Measurements from ENCODE around the gene SRGAP3.

DNA sequence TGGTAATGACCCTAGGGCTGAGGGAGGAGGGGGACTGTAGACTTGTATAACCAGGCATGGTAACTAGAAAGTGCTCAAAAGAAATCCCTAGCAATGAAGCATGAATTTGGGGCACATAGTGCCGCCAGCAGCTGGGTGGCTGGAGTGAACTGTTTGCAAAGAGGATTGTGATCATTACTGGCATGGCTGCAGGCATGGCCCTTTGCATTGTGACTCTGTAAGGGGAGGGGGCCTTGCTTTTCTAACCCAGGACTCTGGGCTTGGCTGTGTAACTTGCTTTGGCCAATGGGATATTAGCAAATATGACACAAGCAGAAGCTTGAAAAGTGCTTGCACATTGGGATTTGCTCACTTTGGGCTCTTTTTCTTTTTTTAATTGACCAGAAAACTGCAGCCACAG is 173.7 kb downstream of the SRGAP3 start:
- TF ChIP-seq, protein P1, sequence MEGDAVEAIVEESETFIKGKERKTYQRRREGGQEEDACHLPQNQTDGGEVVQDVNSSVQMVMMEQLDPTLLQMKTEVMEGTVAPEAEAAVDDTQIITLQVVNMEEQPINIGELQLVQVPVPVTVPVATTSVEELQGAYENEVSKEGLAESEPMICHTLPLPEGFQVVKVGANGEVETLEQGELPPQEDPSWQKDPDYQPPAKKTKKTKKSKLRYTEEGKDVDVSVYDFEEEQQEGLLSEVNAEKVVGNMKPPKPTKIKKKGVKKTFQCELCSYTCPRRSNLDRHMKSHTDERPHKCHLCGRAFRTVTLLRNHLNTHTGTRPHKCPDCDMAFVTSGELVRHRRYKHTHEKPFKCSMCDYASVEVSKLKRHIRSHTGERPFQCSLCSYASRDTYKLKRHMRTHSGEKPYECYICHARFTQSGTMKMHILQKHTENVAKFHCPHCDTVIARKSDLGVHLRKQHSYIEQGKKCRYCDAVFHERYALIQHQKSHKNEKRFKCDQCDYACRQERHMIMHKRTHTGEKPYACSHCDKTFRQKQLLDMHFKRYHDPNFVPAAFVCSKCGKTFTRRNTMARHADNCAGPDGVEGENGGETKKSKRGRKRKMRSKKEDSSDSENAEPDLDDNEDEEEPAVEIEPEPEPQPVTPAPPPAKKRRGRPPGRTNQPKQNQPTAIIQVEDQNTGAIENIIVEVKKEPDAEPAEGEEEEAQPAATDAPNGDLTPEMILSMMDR (IDR thresholded peaks at IDR 0.05) = no peak
- TF ChIP-seq POLR2A (IDR thresholded peaks at IDR 0.05) = no peak
